Neural crest cell (in vitro differentiated cells): ENCODE data around the gene TMF1. TPM values are rescaled to one million over a fixed set of nuclear protein-coding genes. Genes with fewer than 3 reads are reported as not detected.

Experiments used
- DNase-seq: peaks from one replicate; pipeline ENCODE4 v3.0.0; 2021; ENCODE audit warnings: low read depth, mixed read lengths, low spot score
- H3K27ac Mint-ChIP-seq: one replicate; pipeline ENCODE4 v1.8.0; 2021; ENCODE audit warnings: mild to moderate bottlenecking, mixed read lengths; ENCODE audit not compliant: unreplicated experiment
- H3K27me3 Mint-ChIP-seq: 2 replicates; pipeline ENCODE4 v1.8.0; 2021; ENCODE audit warnings: low read depth, mild to moderate bottlenecking, mixed read lengths
- H3K36me3 Mint-ChIP-seq: 2 replicates; pipeline ENCODE4 v1.8.0; 2021; ENCODE audit warnings: low read depth, mild to moderate bottlenecking, mixed read lengths
- H3K4me1 Mint-ChIP-seq: 2 replicates; pipeline ENCODE4 v1.8.0; 2021; ENCODE audit warnings: mixed read lengths
- H3K4me3 Mint-ChIP-seq: one replicate; pipeline ENCODE4 v1.8.0; 2021; ENCODE audit warnings: mild to moderate bottlenecking, mixed read lengths
- H3K9me3 Mint-ChIP-seq: 2 replicates; pipeline ENCODE4 v1.8.0; 2021; ENCODE audit warnings: mixed read lengths
- CTCF ChIP-seq: fragments of 200-600 bp; sonication (generic); conservative IDR thresholded peaks from 2 replicates; pipeline ENCODE4 v1.5.0; 2021; ENCODE audit warnings: antibody characterized with exemption, mild to moderate bottlenecking
- total RNA-seq: library from RNA; stranded (reverse); gene quantifications from 2 replicates; pipeline ENCODE4 v1.2.1, GENCODE V29; 2021

Gene TMF1
- total RNA-seq, 1 donor from 2014 or later, result 18.5 TPM

GRCh38 chr3:69012100-69012799, 39.9 kb downstream of the TMF1 start:
- no peak for DNase-seq
- H3K4me1 Mint-ChIP-seq, result peaks cover 57% of the 10 kb centered on the region
- peaks cover 3% of the 10 kb centered on the region for H3K36me3 Mint-ChIP-seq

GRCh38 chr3:69011096-69011730, 40.9 kb downstream of the TMF1 start:
- Mint-ChIP-seq H3K9me3 (no peaks in the 10 kb centered on the region), H3K27ac (no peak overlapping the region), H3K27me3 (no peaks in the 10 kb centered on the region), H3K36me3 (peaks cover 3% of the 10 kb centered on the region), H3K4me3 (peak overlapping the region; percentile 81), H3K4me1 (peaks cover 57% of the 10 kb centered on the region)
- no peak for DNase-seq
- TF ChIP-seq CTCF, result no peak

More at GRCh38 chr3:69012100-69012799, 39.9 kb downstream of the TMF1 start:
- Mint-ChIP-seq H3K9me3 (no peaks in the 10 kb centered on the region), H3K27ac (no peak overlapping the region), H3K27me3 (no peaks in the 10 kb centered on the region), H3K4me3 (peak overlapping the region; percentile 89)
- no peak for TF ChIP-seq CTCF

- Mint-ChIP-seq H3K27ac (no peak overlapping the region), H3K4me1 (peaks cover 52% of the 10 kb centered on the region), H3K36me3 (peaks cover 7% of the 10 kb centered on the region), H3K4me3 (peak overlapping the region; percentile 17), H3K27me3 (no peaks in the 10 kb centered on the region), H3K9me3 (no peaks in the 10 kb centered on the region)
- DNase-seq, result no peak
- TF ChIP-seq CTCF, result no peak
Observed at GRCh38 chr3:69009559-69010410, 42.3 kb downstream of the TMF1 start.

GRCh38 chr3:69008980-69009379, 43.2 kb downstream of the TMF1 start:
- Mint-ChIP-seq H3K27me3 (no peaks in the 10 kb centered on the region), H3K36me3 (peaks cover 9% of the 10 kb centered on the region), H3K4me1 (peaks cover 47% of the 10 kb centered on the region), H3K9me3 (no peaks in the 10 kb centered on the region), H3K4me3 (peak overlapping the region; percentile 45), H3K27ac (peak overlapping the region; percentile 54)
- no peak for TF ChIP-seq CTCF
- DNase-seq, result no peak

GRCh38 chr3:69005791-69006482, 46.2 kb downstream of the TMF1 start:
- Mint-ChIP-seq H3K36me3 (peaks cover 14% of the 10 kb centered on the region), H3K27ac (no peak overlapping the region), H3K9me3 (no peaks in the 10 kb centered on the region), H3K27me3 (no peaks in the 10 kb centered on the region), H3K4me3 (no peak overlapping the region), H3K4me1 (peaks cover 30% of the 10 kb centered on the region)
- DNase-seq, result no peak
- TF ChIP-seq CTCF, result no peak
